Measurements from ENCODE around the gene CRAMP1.

GRCh38 chr16:1721372-1721771, 109.2 kb downstream of the CRAMP1 start:
- TF ChIP-seq CTCF (IDR thresholded peaks at IDR 0.05; ENCODE audit: insufficient read depth, low read depth, low read length) (no peak), EZH2 (IDR thresholded peaks at IDR 0.05; ENCODE audit: insufficient read depth, low read length) (no peak)
